HepG2 (cell line): Measurements from ENCODE around the gene PVALB. TPM values are rescaled to one million over a fixed set of nuclear protein-coding genes. Genes with fewer than 3 reads are reported as not detected.

Experiments used
- ATAC-seq: fragments of 200-7000 bp; cut with Tn5 transposase; 3 replicates; pipeline ENCODE4 v1.9.1; 2020; ENCODE audit warnings: mild to moderate bottlenecking, moderate library complexity
- BruUV-seq: library from RNA; stranded (reverse); fragments of 400-500 nt; replicated peaks from 2 replicates; lab custom pipeline; 2021; lab: Mats Ljungman, UMichigan
- CTCF ChIA-PET: fragments of 300-600 bp; formaldehyde crosslinking; extraction: SDS; loops from one replicate; lab custom pipeline; 2021; ENCODE audit warnings: low total read pairs, inconsistent platforms, low intra/inter-chr PET ratio; lab: Yijun Ruan, JAX
- POLR2A ChIA-PET: fragments of 350-600 bp; sonication (Branson Sonifier 250); formaldehyde crosslinking; loops from one replicate; lab custom pipeline; 2020; ENCODE audit warnings: antibody characterized with exemption, inconsistent platforms; lab: Yijun Ruan, JAX
- DNase-seq: peaks from one replicate; pipeline ENCODE4 v3.0.0-alpha.2; 2015; ENCODE audit warnings: low spot score
- FAIRE-seq: peaks from 3 replicates; lab custom pipeline; 2011; peaks lifted over from hg19 to GRCh38; lab: Jason Lieb, UNC
- H2AFZ ChIP-seq: one replicate; pipeline ENCODE4 v1.6.1; 2011; ENCODE audit warnings: low read length, inconsistent platforms
- H3K27ac ChIP-seq: fragments of 300-600 bp; 3 replicates; pipeline ENCODE4 v1.8.0; 2011; ENCODE audit warnings: mixed run types, mild to moderate bottlenecking, mixed read lengths, low read length, inconsistent platforms; ENCODE audit not compliant: insufficient read depth; ENCODE audit errors: extremely low read length
- H3K27me3 ChIP-seq, 2 experiments: fragments of 200-600 bp in 1 of 2; 2 replicates in 1 of 2; 3 replicates in 1 of 2; pipeline versions ENCODE4 v1.6.0 to v1.8.0; 2011; ENCODE audit warnings: low read length in 2 of 2, mild to moderate bottlenecking in 2 of 2, moderate library complexity in 2 of 2, inconsistent platforms in 1 of 2; ENCODE audit not compliant: insufficient read depth in 2 of 2, control insufficient read depth in 1 of 2
- H3K36me3 ChIP-seq, 2 experiments: fragments of 200-600 bp in 1 of 2; replicated peaks in 1 of 2; 2 replicates in 1 of 2; 3 replicates in 1 of 2; pipeline versions ENCODE4 v1.5.1 to v1.8.0; 2011; ENCODE audit warnings: low read length in 2 of 2, inconsistent platforms in 1 of 2; ENCODE audit not compliant: insufficient read depth in 2 of 2, control insufficient read depth in 1 of 2
- H3K4me1 ChIP-seq: 2 replicates; pipeline ENCODE4 v1.5.1; 2012; ENCODE audit warnings: low read length, inconsistent platforms; ENCODE audit not compliant: insufficient read depth
- H3K4me2 ChIP-seq: 2 replicates; pipeline ENCODE4 v1.6.0; 2011; ENCODE audit warnings: low read depth, low read length, inconsistent platforms
- H3K4me3 ChIP-seq, 3 experiments: fragments of 200-600 bp in 1 of 3; sonication (generic), shearing (Covaris generic) in 1 of 3; replicated peaks in 1 of 3; 2 replicates each; pipeline ENCODE4 v1.5.1; 2011 to 2016; ENCODE audit warnings: low read length in 3 of 3, inconsistent platforms in 2 of 3, low read depth in 2 of 3, mild to moderate bottlenecking in 2 of 3, control low read depth in 1 of 3, mixed read lengths in 1 of 3; ENCODE audit not compliant: insufficient read depth in 1 of 3
- H3K79me2 ChIP-seq: one replicate; pipeline ENCODE4 v1.6.1; 2011; ENCODE audit warnings: low read length, inconsistent platforms; ENCODE audit not compliant: insufficient read depth
- H3K9ac ChIP-seq: 2 replicates; pipeline ENCODE4 v1.6.0; 2011; ENCODE audit warnings: mild to moderate bottlenecking, low read depth, low read length, inconsistent platforms; ENCODE audit not compliant: insufficient read depth
- H3K9me3 ChIP-seq: 2 replicates; pipeline ENCODE4 v1.5.1; 2012; ENCODE audit warnings: mild to moderate bottlenecking, low read length
- H4K20me1 ChIP-seq: 2 replicates; pipeline ENCODE4 v1.6.0; 2011; ENCODE audit warnings: inconsistent platforms, mild to moderate bottlenecking, low read length, moderate library complexity; ENCODE audit not compliant: insufficient read depth
- AGO1 ChIP-seq: fragments of 200-400 bp; formaldehyde crosslinking; IDR thresholded peaks from 2 replicates; pipeline ENCODE4 v1.6.1; 2017; ENCODE audit warnings: mild to moderate bottlenecking, low read depth, low read length, moderate library complexity; ENCODE audit not compliant: poor library complexity, severe bottlenecking
- KLF12 ChIP-seq: sonication (generic); formaldehyde crosslinking; IDR thresholded peaks from 2 replicates; pipeline ENCODE4 v1.4.0; 2020; ENCODE audit warnings: missing genetic modification reagents, borderline replicate concordance
- PAX8 ChIP-seq: sonication (generic); formaldehyde crosslinking; IDR thresholded peaks from 2 replicates; pipeline ENCODE4 v1.8.0; 2022; ENCODE audit warnings: mild to moderate bottlenecking, missing genetic modification reagents, borderline replicate concordance
- PHF5A ChIP-seq: IDR thresholded peaks from one replicate; pipeline ENCODE4 v1.6.1; 2018; ENCODE audit warnings: low read depth, missing genetic modification reagents; ENCODE audit not compliant: unreplicated experiment
- POLR2AphosphoS5 ChIP-seq: IDR thresholded peaks from 2 replicates; pipeline ENCODE4 v1.6.1; 2012; ENCODE audit warnings: low read depth, low read length
- REXO4 ChIP-seq: sonication (generic); formaldehyde crosslinking; IDR thresholded peaks from 2 replicates; pipeline ENCODE4 v1.8.0; 2022; ENCODE audit warnings: missing genetic modification reagents, mild to moderate bottlenecking, borderline replicate concordance
- SAFB2 ChIP-seq: sonication (generic); formaldehyde crosslinking; IDR thresholded peaks from 2 replicates; pipeline ENCODE4 v1.5.1; 2020; ENCODE audit warnings: missing genetic modification reagents, low read depth, mild to moderate bottlenecking, borderline replicate concordance
- TOE1 ChIP-seq: sonication (generic); formaldehyde crosslinking; IDR thresholded peaks from 2 replicates; pipeline ENCODE4 v1.4.0; 2020; ENCODE audit warnings: mild to moderate bottlenecking, missing genetic modification reagents
- TRIM24 ChIP-seq: sonication (generic); formaldehyde crosslinking; IDR thresholded peaks from 2 replicates; pipeline ENCODE4 v1.8.0; 2022; ENCODE audit warnings: mild to moderate bottlenecking, missing genetic modification reagents
- ZBTB26 ChIP-seq: IDR thresholded peaks from 2 replicates; pipeline ENCODE4 v1.6.1; 2016; ENCODE audit warnings: missing compliant biosample characterization, missing genetic modification reagents, borderline replicate concordance
- ZKSCAN1 ChIP-seq: fragments of 150-350 bp; IDR thresholded peaks from 2 replicates; pipeline ENCODE4 v1.6.1; 2014; ENCODE audit warnings: low read length
- ZNF225 ChIP-seq: sonication (generic); formaldehyde crosslinking; IDR thresholded peaks from 2 replicates; pipeline ENCODE4 v1.4.0; 2020; ENCODE audit warnings: mild to moderate bottlenecking, missing genetic modification reagents
- ZNF414 ChIP-seq: sonication (generic); formaldehyde crosslinking; IDR thresholded peaks from 2 replicates; pipeline ENCODE4 v1.5.0; 2020; ENCODE audit warnings: missing genetic modification reagents
- ZNF607 ChIP-seq: sonication (generic); formaldehyde crosslinking; IDR thresholded peaks from 2 replicates; pipeline ENCODE4 v1.5.1; 2020; ENCODE audit warnings: missing genetic modification reagents, mild to moderate bottlenecking, borderline replicate concordance
- ZNF629 ChIP-seq: sonication (generic); formaldehyde crosslinking; conservative IDR thresholded peaks from 2 replicates; pipeline ENCODE4 v1.5.0; 2020; ENCODE audit warnings: missing genetic modification reagents
- ZNF660 ChIP-seq: sonication (generic); formaldehyde crosslinking; IDR thresholded peaks from 2 replicates; pipeline ENCODE4 v1.5.1; 2020; ENCODE audit warnings: mild to moderate bottlenecking, low read depth, missing genetic modification reagents, borderline replicate concordance
- ZNF749 ChIP-seq: sonication (generic); formaldehyde crosslinking; IDR thresholded peaks from 2 replicates; pipeline ENCODE4 v1.8.0; 2022; ENCODE audit warnings: mild to moderate bottlenecking, missing genetic modification reagents, moderate library complexity, borderline replicate concordance
- WGBS: methylation state at CpG from one replicate; pipeline ENCODE4 v1.1.6; 2017; ENCODE audit warnings: low lambda C conversion rate; 5-methylcytosine and 5-hydroxymethylcytosine counted together
- in situ Hi-C: cut with HindIII; loops from 2 replicates; pipeline ENCODE4 v1.10.0; 2017; ENCODE audit warnings: low pct_unique_long_range_greater_than_20kb; ENCODE audit not compliant: extremely low pct_ligation_motif_present
- intact Hi-C: fragments of 100-400 bp; cut with micrococcal nuclease; formaldehyde crosslinking; loops from one replicate; pipeline ENCODE4 v1.10.0; 2022; ENCODE audit not compliant: unreplicated experiment
- polyA plus RNA-seq, 8 experiments: library from polyadenylated mRNA; depleted of rRNA in 3 of 8; stranded (reverse) in 7 of 8; unstranded in 1 of 8; fragments of >200 nt; fragmentation: Illumina TruSeq in 4 of 8; extraction: Trizol in 4 of 8; gene quantifications; 2 replicates each; pipeline versions ENCODE4 v1.2.1 to v1.2.3, GENCODE V29; 2011 to 2016; ENCODE audit warnings: low read depth in 4 of 8, missing spikeins in 1 of 8, mixed read lengths in 1 of 8; ENCODE audit not compliant: insufficient read depth in 1 of 8
- total RNA-seq, 5 experiments: library from RNA; depleted of rRNA; stranded (reverse); fragments of >200 nt; fragmentation: Illumina TruSeq; extraction: Trizol; gene quantifications; 2 replicates each; pipeline ENCODE4 v1.2.3, GENCODE V29; 2016; ENCODE audit warnings: low read depth in 1 of 5

PVALB gene
- total and polyA plus RNA-seq, 2 of the 13 experiments (the other 11 are each of a cell fraction or from before 2014, with no cell fraction given): not detected

DNA sequence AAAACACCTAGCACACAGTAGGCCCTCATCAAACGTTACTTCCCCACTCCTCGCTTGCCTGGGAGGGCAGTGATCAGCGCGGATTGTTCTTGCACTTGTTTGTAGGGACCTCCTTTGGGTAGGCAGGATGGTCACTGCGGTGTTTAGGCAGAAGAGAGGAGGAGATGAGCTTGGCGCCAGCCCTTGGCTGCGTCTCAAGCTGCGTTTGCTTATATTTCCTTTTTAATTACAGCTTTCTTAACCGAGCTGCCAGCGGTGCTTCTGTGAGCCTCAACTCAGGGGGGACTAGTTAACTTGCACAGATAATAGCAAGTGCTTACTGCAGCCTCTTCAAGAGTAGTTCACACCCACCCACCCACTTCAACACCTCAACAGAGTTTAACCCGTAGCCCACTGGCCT, 56.0 kb downstream of the PVALB start:
- Histone ChIP-seq H3K27ac (no peak overlapping the region), H3K79me2 (no peaks in the 10 kb centered on the region), H3K4me3 (no peak overlapping the region), H2AFZ (no peak overlapping the region), H3K4me1 (no peaks in the 10 kb centered on the region), H3K4me2 (no peak overlapping the region), H3K27me3 (peaks cover 4 to 69% of the 10 kb centered on the region in 2 experiments), H3K36me3 (no peaks in the 10 kb centered on the region)
- CTCF ChIA-PET: no interaction called here
- POLR2A ChIA-PET: no interaction called here
- no peak for FAIRE-seq
- TF ChIP-seq ZNF414 (no peak), PHF5A (no peak), ZNF660 (no peak), TRIM24 (CRISPR knock-in tag) (no peak), ZNF225 (CRISPR knock-in tag) (no peak), TOE1 (CRISPR knock-in tag) (no peak), ZNF629 (CRISPR knock-in tag) (no peak), REXO4 (CRISPR knock-in tag) (no peak), ZNF749 (no peak), ZNF607 (CRISPR knock-in tag) (no peak), PAX8 (CRISPR knock-in tag) (no peak), POLR2AphosphoS5 (no peak), ZKSCAN1 (no peak), KLF12 (CRISPR knock-in tag) (no peak), AGO1 (no peak), SAFB2 (CRISPR knock-in tag) (no peak), ZBTB26 (no peak)
- TF ChIP-seq, all 625 proteins: peak for 0
- H3K9ac ChIP-seq: no peak overlapping the region
- DNase-seq (no peak), ATAC-seq (no peak)
- in situ Hi-C loops: no loop called here
- no peaks in the 10 kb centered on the region for H4K20me1 ChIP-seq
- BruUV-seq: no TSS peak
- intact Hi-C loops: no loop called here
- WGBS: 46% methylated on average over 10 of the region's 11 CpGs
- H3K9me3 ChIP-seq: no peaks in the 10 kb centered on the region
